ENCODE results near the gene CLINT1. TPM values are rescaled to one million over a fixed set of nuclear protein-coding genes. Genes with fewer than 3 reads are reported as not detected.

Gene CLINT1
- total and polyA plus RNA-seq, 2 of the 4 experiments (the other 2 are of a cell fraction): 144 to 146 TPM

DNA sequence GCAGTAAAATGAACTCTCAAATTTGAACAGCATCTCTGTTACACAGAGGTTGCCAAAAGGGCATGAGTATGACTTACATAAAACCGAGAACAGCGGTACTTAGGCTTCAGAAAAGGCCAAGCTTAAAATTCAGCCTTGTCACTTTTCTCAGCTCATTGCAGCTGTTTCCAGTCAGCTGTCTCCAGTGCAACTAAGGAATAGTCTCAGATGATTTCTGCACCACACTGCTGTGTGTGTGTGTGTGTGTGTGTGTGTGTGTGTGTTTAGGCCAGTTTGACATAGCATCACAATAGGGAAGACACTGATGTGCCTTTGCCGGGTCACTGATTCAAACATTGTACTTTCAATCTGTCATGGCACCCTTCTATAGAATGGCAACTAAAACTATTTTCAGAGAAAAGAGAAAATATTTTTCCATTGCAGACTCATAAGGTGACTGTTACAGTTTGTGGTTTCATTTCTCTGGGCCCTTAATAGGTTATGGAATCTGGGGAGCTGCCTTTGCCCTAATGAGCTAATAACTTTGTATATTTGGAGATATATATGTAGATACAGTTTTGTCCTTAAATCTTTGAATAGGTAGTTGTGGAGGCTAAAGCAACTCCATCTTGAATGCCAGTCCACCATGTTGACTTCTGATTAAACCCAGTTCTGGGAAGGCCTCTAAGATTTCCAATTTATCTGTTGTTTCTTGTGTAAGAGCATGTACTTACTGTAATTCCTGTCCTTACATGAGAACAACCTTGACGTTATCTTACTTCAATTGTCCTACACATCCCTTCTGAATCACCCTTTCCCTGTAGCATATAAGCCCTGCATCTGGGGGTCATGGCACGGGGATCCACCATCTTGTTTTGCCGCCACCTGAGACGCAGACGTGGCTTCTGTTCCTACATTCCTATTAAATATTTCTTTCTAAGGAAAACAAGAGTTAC lies 110.9 kb downstream of the CLINT1 start (continued):
- TF ChIP-seq ELK1 (IDR thresholded peaks at IDR 0.05; ENCODE audit: borderline replicate concordance, low read depth, low read length) (no peak), MXI1 (IDR thresholded peaks at IDR 0.05; ENCODE audit: borderline replicate concordance, low read depth, low read length) (no peak)

GRCh38 chr5:157747173-157747740 lies 111.7 kb downstream of the CLINT1 start:
- DNase-seq: no peak
- no peak for TF ChIP-seq BHLHE40 (IDR thresholded peaks at IDR 0.05; ENCODE audit: low read depth, low read length)
- no peak for TF ChIP-seq CHD1 (IDR thresholded peaks at IDR 0.05; ENCODE audit: low read depth, low read length)
- no peak for TF ChIP-seq RAD21 (IDR thresholded peaks at IDR 0.05; ENCODE audit: low read length)
- TF ChIP-seq NFE2L2 (IDR thresholded peaks at IDR 0.05; ENCODE audit: low read depth, low read length): no peak
- no peak for TF ChIP-seq CEBPB (IDR thresholded peaks at IDR 0.05; ENCODE audit: low read depth, low read length)
- TF ChIP-seq RCOR1 (IDR thresholded peaks at IDR 0.05; ENCODE audit: insufficient replicate concordance, low read length): no peak
- TF ChIP-seq RFX5 (IDR thresholded peaks at IDR 0.05; ENCODE audit: low read depth, low read length): no peak
- no peak overlapping the region for H3K4me2 ChIP-seq (ENCODE audit: low read depth, low read length)

More at GRCh38 chr5:157747173-157747740, 111.7 kb downstream of the CLINT1 start:
- Histone ChIP-seq H3K14ac (replicated peaks; ENCODE audit: low read depth, low read length) (no peak overlapping the region), H2AK5ac (ENCODE audit: low read depth, low read length) (no peak overlapping the region; the same call in 1 of the 2 replicates), H3K79me1 (ENCODE audit: low read depth in 1 of 2, low read length in 2 of 2) (peaks cover 35 to 48% of the 10 kb centered on the region in 2 experiments), H3K9ac (ENCODE audit: low read depth, low read length) (no peak overlapping the region), H3K27me3 (ENCODE audit: control insufficient read depth, insufficient read depth, low read length) (no peaks in the 10 kb centered on the region), H4K5ac (ENCODE audit: low read depth, low read length) (no peak overlapping the region), H3K27ac (ENCODE audit: insufficient read depth, low read length) (no peak overlapping the region), H4K8ac (ENCODE audit: low read depth in 2 of 2, low read length in 2 of 2) (peak overlapping the region in 1 of 2 experiments; percentile 68; a peak in 2 of 4 replicates), H3K9me1 (ENCODE audit: insufficient read depth, low read length) (peaks cover 5% of the 10 kb centered on the region; the same call in 1 of the 2 replicates), H3K9me3 (ENCODE audit: control insufficient read depth, insufficient read depth, low read length) (no peaks in the 10 kb centered on the region), H3K36me3 (ENCODE audit: control insufficient read depth, insufficient read depth, low read length) (no peaks in the 10 kb centered on the region), H2BK5ac (ENCODE audit: low read depth, low read length, poor library complexity, severe bottlenecking) (no peak overlapping the region), H2BK15ac (ENCODE audit: low read depth, low read length) (no peak overlapping the region), H3K4me1 (ENCODE audit: control insufficient read depth, insufficient read depth, low read length) (peaks cover 5% of the 10 kb centered on the region), H2BK20ac (ENCODE audit: low read depth, low read length) (no peak overlapping the region), H3K18ac (ENCODE audit: low read depth, low read length) (no peak overlapping the region), H3K4me3 (ENCODE audit: insufficient read depth, low read depth, low read length) (no peak overlapping the region), H3K4ac (ENCODE audit: low read depth, low read length) (no peak overlapping the region), H2BK120ac (ENCODE audit: low read depth, low read length) (no peak overlapping the region), H3K56ac (ENCODE audit: extremely low read depth, insufficient read depth, low read length) (no peak overlapping the region), H3K23ac (ENCODE audit: low read depth, low read length) (no peak overlapping the region), H2AK9ac (replicated peaks; ENCODE audit: low read depth, low read length, poor library complexity) (no peak overlapping the region), H2AFZ (replicated peaks; ENCODE audit: low read length, poor library complexity) (no peak overlapping the region), H4K20me1 (ENCODE audit: insufficient read depth, low read length) (no peaks in the 10 kb centered on the region), H4K91ac (ENCODE audit: insufficient read depth, low read depth, low read length) (no peak overlapping the region)
- ChIA-PET CTCF (no interaction called here), POLR2A (ENCODE audit: unreplicated experiment) (no interaction called here)
- no CpG with 5 or more reads among the region's 6 CpGs for WGBS, 2 experiments (ENCODE audit: extremely low coverage in 2 of 2, insufficient read length in 1 of 2)
- intact Hi-C loops (cut with micrococcal nuclease) (no loop called here), dilution Hi-C loops (cut with HindIII; ENCODE audit: low sequenced_read_pairs, unreplicated experiment) (no loop called here), in situ Hi-C loops (cut with MboI; ENCODE audit: low sequenced_read_pairs) (loop anchor here (10.0 kb wide), 1 partner anchor 602 kb away; the partner anchor contains the start of gene MED7)
- no TSS peak for BruUV-seq (replicated peaks)
- ATAC-seq (ENCODE audit: low read depth): no peak

Data from IMR-90 (cell line).